ENCODE measurements around the gene PKP3. TPM values are rescaled to one million over a fixed set of nuclear protein-coding genes. Genes with fewer than 3 reads are reported as not detected.
A peak's percentile ranks its signal among the peaks of the same experiment; 100 is the strongest.

Gene PKP3
- total and polyA plus RNA-seq, 2 donors from 2014 or later = 1.9 to 3.6 TPM

DNA sequence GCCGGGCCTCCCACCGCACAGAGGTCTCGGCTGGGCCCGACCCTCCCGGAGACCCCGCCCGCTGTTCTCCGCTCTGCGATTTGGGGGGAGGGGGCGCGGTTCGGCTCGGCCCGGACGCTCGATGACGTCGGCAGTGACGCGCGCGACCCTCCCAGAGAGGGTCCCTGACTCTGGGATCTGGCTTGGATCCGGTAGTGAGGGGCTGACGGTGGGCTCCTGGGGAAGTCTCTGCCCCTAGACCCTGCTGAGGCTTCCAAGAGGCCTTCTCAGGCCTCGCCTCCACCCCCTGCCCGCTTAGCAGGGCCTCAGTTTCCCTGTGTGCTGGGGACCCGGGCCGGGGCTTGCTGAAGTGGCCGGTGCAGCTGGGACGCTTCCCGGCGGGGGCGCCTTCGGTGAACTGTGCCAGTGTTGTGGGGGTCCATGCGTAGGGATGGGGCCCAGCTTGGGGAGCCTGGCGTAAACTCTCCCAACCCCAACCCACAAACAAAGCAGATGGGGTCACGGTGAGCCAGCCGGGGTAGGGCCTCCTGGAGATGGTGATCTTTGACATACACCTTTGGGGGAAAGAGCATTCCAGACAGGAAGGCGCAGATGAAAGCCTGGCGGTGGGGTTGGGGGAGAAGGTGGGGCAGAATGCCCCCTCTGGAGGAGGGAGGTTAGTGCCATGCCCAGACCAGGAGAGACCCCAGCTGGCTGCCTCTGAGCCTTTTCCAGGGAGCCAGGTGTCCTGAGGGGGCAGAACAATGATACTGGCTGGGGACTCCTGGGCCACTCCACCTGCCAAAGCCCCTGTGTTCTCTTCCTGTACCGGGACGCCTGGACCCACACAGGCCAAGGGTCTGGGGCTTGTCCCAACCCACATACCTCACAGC is 23.7 kb upstream of the PKP3 start:
- DNase-seq (peak; percentile 61 to 82 (median 72)), FAIRE-seq (no peak)
- Histone ChIP-seq H3K9ac (ENCODE audit: low read length in 3 of 3) (no peak overlapping the region), H3K4me3 (ENCODE audit: low read length in 3 of 3) (peak overlapping the region in 1 of 3 donors; percentile 21), H3K9me3 (ENCODE audit: control insufficient read depth in 2 of 3, insufficient read depth in 1 of 3, low read length in 3 of 3) (no peaks in the 10 kb centered on the region), H3K36me3 (ENCODE audit: control insufficient read depth in 2 of 3, insufficient read depth in 3 of 3, low read length in 3 of 3) (no peaks in the 10 kb centered on the region), H3K27me3 (ENCODE audit: control insufficient read depth, insufficient read depth, low read length) (no peaks in the 10 kb centered on the region), H3K27ac (ENCODE audit: low read depth in 2 of 2, low read length in 2 of 2) (no peak overlapping the region), H3K4me1 (ENCODE audit: control insufficient read depth in 2 of 3, insufficient read depth in 2 of 3, low read depth in 1 of 3, low read length in 3 of 3) (peaks cover 0 to 6% (median 0%) of the 10 kb centered on the region in 3 donors)
- intact Hi-C loops (cut with DNase I) = no loop called here
- TF ChIP-seq, protein P1, sequence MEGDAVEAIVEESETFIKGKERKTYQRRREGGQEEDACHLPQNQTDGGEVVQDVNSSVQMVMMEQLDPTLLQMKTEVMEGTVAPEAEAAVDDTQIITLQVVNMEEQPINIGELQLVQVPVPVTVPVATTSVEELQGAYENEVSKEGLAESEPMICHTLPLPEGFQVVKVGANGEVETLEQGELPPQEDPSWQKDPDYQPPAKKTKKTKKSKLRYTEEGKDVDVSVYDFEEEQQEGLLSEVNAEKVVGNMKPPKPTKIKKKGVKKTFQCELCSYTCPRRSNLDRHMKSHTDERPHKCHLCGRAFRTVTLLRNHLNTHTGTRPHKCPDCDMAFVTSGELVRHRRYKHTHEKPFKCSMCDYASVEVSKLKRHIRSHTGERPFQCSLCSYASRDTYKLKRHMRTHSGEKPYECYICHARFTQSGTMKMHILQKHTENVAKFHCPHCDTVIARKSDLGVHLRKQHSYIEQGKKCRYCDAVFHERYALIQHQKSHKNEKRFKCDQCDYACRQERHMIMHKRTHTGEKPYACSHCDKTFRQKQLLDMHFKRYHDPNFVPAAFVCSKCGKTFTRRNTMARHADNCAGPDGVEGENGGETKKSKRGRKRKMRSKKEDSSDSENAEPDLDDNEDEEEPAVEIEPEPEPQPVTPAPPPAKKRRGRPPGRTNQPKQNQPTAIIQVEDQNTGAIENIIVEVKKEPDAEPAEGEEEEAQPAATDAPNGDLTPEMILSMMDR (IDR thresholded peaks at IDR 0.05; ENCODE audit: borderline replicate concordance, extremely low read depth, insufficient read depth) = no peak

DNA sequence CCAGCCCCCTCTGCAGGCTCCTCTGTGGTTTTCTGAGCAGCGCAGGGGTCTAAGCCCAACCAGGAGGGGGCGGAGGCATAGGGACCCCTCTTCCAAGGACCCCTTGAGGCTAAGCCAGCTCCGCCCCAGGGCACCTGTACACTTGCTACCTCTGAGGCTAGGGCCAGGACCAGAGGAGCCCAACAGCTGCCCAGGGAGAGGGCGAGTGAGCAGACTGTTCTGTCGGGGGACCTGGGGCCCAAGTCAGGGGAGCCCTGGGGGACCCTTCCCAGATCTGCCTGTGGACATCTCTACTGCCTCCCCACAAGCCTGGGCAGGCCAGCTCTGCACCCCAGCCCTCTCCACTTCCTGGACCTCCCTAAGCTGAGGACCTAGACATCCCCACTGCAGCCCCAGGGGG is 23.0 kb upstream of the PKP3 start:
- no peaks in the 10 kb centered on the region for H3K36me3 ChIP-seq (ENCODE audit: control insufficient read depth in 2 of 3, insufficient read depth in 3 of 3, low read length in 3 of 3)
- DNase-seq (peak in 1 of 5 donors; percentile 66), FAIRE-seq (no peak)
- H3K4me3 ChIP-seq (ENCODE audit: low read length in 3 of 3) = no peak overlapping the region
- no peaks in the 10 kb centered on the region for H3K9me3 ChIP-seq (ENCODE audit: control insufficient read depth in 2 of 3, insufficient read depth in 1 of 3, low read length in 3 of 3)
- intact Hi-C loops (cut with DNase I) = no loop called here
- no peak overlapping the region for H3K9ac ChIP-seq (ENCODE audit: low read length in 3 of 3)
- H3K27me3 ChIP-seq (ENCODE audit: control insufficient read depth, insufficient read depth, low read length) = no peaks in the 10 kb centered on the region
- no peak overlapping the region for H3K27ac ChIP-seq (ENCODE audit: low read depth in 2 of 2, low read length in 2 of 2)
- TF ChIP-seq, protein P1 (IDR thresholded peaks at IDR 0.05; ENCODE audit: borderline replicate concordance, extremely low read depth, insufficient read depth) = no peak
- H3K4me1 ChIP-seq (ENCODE audit: control insufficient read depth in 2 of 3, insufficient read depth in 2 of 3, low read depth in 1 of 3, low read length in 3 of 3) = peaks cover 0 to 6% (median 0%) of the 10 kb centered on the region in 3 donors

- Histone ChIP-seq H3K4me1 (ENCODE audit: control insufficient read depth in 2 of 3, insufficient read depth in 2 of 3, low read depth in 1 of 3, low read length in 3 of 3) (peaks cover 0 to 6% (median 0%) of the 10 kb centered on the region in 3 donors), H3K36me3 (ENCODE audit: control insufficient read depth in 2 of 3, insufficient read depth in 3 of 3, low read length in 3 of 3) (no peaks in the 10 kb centered on the region), H3K9me3 (ENCODE audit: control insufficient read depth in 2 of 3, insufficient read depth in 1 of 3, low read length in 3 of 3) (no peaks in the 10 kb centered on the region), H3K27ac (ENCODE audit: low read depth in 2 of 2, low read length in 2 of 2) (no peak overlapping the region), H3K27me3 (ENCODE audit: control insufficient read depth, insufficient read depth, low read length) (no peaks in the 10 kb centered on the region), H3K9ac (ENCODE audit: low read length in 3 of 3) (no peak overlapping the region), H3K4me3 (ENCODE audit: low read length in 3 of 3) (no peak overlapping the region)
- DNase-seq (peak in 1 of 5 donors; percentile 57), FAIRE-seq (no peak)
- TF ChIP-seq, protein P1 (IDR thresholded peaks at IDR 0.05; ENCODE audit: borderline replicate concordance, extremely low read depth, insufficient read depth) = no peak
- intact Hi-C loops (cut with DNase I) = no loop called here
Observed at GRCh38 chr11:371716-372590, 22.1 kb upstream of the PKP3 start.
